GM12801 (cell line): Measurements from ENCODE around the gene LXN.

ENCODE experiments used
- CTCF ChIP-seq: IDR thresholded peaks from one replicate; pipeline ENCODE4 v1.5.1; 2011; ENCODE audit warnings: control low read depth; ENCODE audit not compliant: insufficient read length; ENCODE audit errors: extremely low read depth

LXN gene

GRCh38 chr3:158710601-158711000 lies 38.2 kb upstream of the LXN start:
- TF ChIP-seq CTCF, result no peak

GRCh38 chr3:158709666-158710083 lies 37.2 kb upstream of the LXN start:
- TF ChIP-seq CTCF, result no peak

- TF ChIP-seq CTCF, result no peak
Measured at GRCh38 chr3:158703566-158703965, 31.1 kb upstream of the LXN start.

- no peak for TF ChIP-seq CTCF
Measured at GRCh38 chr3:158702815-158703481, 30.5 kb upstream of the LXN start.

GRCh38 chr3:158701420-158702065 lies 29.1 kb upstream of the LXN start:
- no peak for TF ChIP-seq CTCF

- no peak for TF ChIP-seq CTCF
Measured at GRCh38 chr3:158700559-158700958, 28.1 kb upstream of the LXN start.

- TF ChIP-seq CTCF, result no peak
Measured at GRCh38 chr3:158696618-158697017, 24.2 kb upstream of the LXN start.
